Measurements from ENCODE around the gene RAB3D.
"Not testable (repeated sequence)": the region's sequence is repeated elsewhere in the genome, so short reads cannot be mapped to it uniquely, and the experiment has no call there.

Gene RAB3D

DNA sequence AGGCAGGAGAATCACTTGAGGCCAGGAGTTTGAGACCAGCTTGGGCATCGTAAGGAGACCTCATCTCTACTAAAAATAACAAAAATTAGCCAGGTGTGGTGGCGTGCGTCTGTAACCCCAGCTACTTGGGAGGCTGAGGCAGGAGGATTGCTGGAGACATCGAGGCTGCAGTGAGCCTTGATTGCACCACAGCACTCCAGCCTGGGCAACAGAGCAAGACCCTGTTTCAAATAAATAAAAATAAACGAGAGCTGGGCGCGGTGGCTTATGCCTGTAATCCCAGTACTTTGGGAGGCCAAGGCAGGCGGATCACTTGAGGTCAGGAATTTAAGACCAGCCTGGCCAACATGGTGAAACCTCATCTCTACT is 626 bp upstream of the RAB3D start:
- Histone ChIP-seq H3K4me3 (ENCODE audit: low read length) (peak overlapping the region; percentile 67), H3K4me1 (ENCODE audit: insufficient read depth, low read length) (peaks cover 15% of the 10 kb centered on the region), H3K36me3 (ENCODE audit: insufficient read depth, low read length) (peaks cover 18% of the 10 kb centered on the region)
- H2AFZ ChIP-seq (ENCODE audit: low read depth, low read length); H3K9me3 ChIP-seq (ENCODE audit: low read length); H3K27me3 ChIP-seq (ENCODE audit: insufficient read depth, low read length): not testable (repeated sequence)

- H3K4me3 ChIP-seq (ENCODE audit: low read length) = peak overlapping the region; percentile 67
- peak overlapping the region; percentile 79 for H2AFZ ChIP-seq (ENCODE audit: low read depth, low read length)
- peaks cover 9% of the 10 kb centered on the region for H3K9me3 ChIP-seq (ENCODE audit: low read length)
- H3K27me3 ChIP-seq (ENCODE audit: insufficient read depth, low read length) = no peaks in the 10 kb centered on the region
- H3K36me3 ChIP-seq (ENCODE audit: insufficient read depth, low read length) = peaks cover 23% of the 10 kb centered on the region
- H3K4me1 ChIP-seq (ENCODE audit: insufficient read depth, low read length) = peaks cover 14% of the 10 kb centered on the region
Observed at GRCh38 chr19:11338569-11339253, 746 bp downstream of the RAB3D start.

- Histone ChIP-seq H2AFZ (ENCODE audit: low read depth, low read length) (no peak overlapping the region), H3K4me3 (ENCODE audit: low read length) (no peak overlapping the region), H3K36me3 (ENCODE audit: insufficient read depth, low read length) (peaks cover 26% of the 10 kb centered on the region), H3K27me3 (ENCODE audit: insufficient read depth, low read length) (no peaks in the 10 kb centered on the region), H3K4me1 (ENCODE audit: insufficient read depth, low read length) (peaks cover 14% of the 10 kb centered on the region), H3K9me3 (ENCODE audit: low read length) (peaks cover 9% of the 10 kb centered on the region)
Observed at GRCh38 chr19:11338121-11338520, 1.3 kb downstream of the RAB3D start.

DNA sequence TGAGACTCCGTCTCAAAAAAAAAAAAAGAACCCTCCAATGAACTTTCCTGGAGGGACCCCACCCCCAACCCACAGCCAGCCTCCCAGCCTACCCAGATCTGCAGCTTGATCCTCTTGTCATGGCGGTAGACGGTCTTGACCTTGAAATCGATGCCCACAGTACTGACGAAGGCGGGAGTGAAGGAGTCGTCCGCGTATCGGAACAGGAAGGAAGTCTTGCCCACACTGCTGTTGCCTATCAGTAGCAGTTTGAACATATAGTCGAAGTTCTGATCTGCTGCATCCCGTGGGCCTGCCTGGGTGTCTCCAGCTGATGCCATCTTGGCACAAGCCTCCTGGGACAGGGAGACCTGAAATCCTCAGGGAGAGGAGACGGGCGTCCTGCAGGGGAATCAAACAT is 2.4 kb downstream of the RAB3D start:
- Histone ChIP-seq H3K27me3 (ENCODE audit: insufficient read depth, low read length) (no peaks in the 10 kb centered on the region), H3K36me3 (ENCODE audit: insufficient read depth, low read length) (peaks cover 29% of the 10 kb centered on the region), H3K4me3 (ENCODE audit: low read length) (no peak overlapping the region), H3K9me3 (ENCODE audit: low read length) (peaks cover 9% of the 10 kb centered on the region), H3K4me1 (ENCODE audit: insufficient read depth, low read length) (peaks cover 14% of the 10 kb centered on the region), H2AFZ (ENCODE audit: low read depth, low read length) (no peak overlapping the region)

DNA sequence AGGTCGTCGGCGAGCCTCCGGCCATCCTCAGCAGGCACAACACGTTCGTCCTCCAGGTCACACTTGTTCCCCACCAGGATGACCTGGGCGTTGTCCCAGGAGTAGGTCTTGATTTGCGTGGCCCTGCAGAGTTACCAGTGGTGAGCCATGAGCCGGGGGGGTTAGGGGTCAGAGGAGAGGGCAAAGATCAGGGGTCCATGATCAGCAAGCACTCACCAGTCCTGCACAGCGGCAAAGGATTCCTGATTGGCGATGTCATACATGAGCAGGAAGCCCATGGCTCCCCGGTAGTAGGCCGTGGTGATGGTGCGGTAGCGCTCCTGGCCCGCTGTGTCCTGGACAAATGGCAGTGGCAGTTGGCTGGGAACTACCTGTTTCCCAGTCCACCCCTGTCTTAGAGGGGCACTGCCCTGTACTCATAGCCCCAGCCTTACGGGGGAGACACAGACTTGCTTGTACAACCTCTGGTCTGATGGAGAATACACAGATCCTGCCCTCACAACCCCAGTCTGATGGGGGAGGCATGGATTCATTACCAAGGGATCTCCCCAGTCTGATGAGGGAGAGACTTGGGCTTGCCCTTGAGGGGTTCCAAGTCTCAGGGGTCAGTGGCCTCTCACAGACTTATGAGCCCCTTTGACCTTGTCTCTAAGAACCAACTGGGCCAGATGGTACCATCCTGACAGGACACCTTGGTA is 3.9 kb downstream of the RAB3D start:
- H3K36me3 ChIP-seq (ENCODE audit: insufficient read depth, low read length) = peaks cover 25% of the 10 kb centered on the region
- no peaks in the 10 kb centered on the region for H3K27me3 ChIP-seq (ENCODE audit: insufficient read depth, low read length)
- peaks cover 14% of the 10 kb centered on the region for H3K4me1 ChIP-seq (ENCODE audit: insufficient read depth, low read length)

GRCh38 chr19:11333838-11334237 is 5.6 kb downstream of the RAB3D start:
- H3K4me3 ChIP-seq (ENCODE audit: low read length); H3K27me3 ChIP-seq (ENCODE audit: insufficient read depth, low read length); H3K9me3 ChIP-seq (ENCODE audit: low read length); H3K4me1 ChIP-seq (ENCODE audit: insufficient read depth, low read length); H2AFZ ChIP-seq (ENCODE audit: low read depth, low read length): not testable (repeated sequence)
- H3K36me3 ChIP-seq (ENCODE audit: insufficient read depth, low read length) = peaks cover 25% of the 10 kb centered on the region

More for the DNA sequence above, 3.9 kb downstream of the RAB3D start:
- Histone ChIP-seq H3K9me3 (ENCODE audit: low read length) (peaks cover 9% of the 10 kb centered on the region), H3K4me3 (ENCODE audit: low read length) (no peak overlapping the region), H2AFZ (ENCODE audit: low read depth, low read length) (no peak overlapping the region)

DNA sequence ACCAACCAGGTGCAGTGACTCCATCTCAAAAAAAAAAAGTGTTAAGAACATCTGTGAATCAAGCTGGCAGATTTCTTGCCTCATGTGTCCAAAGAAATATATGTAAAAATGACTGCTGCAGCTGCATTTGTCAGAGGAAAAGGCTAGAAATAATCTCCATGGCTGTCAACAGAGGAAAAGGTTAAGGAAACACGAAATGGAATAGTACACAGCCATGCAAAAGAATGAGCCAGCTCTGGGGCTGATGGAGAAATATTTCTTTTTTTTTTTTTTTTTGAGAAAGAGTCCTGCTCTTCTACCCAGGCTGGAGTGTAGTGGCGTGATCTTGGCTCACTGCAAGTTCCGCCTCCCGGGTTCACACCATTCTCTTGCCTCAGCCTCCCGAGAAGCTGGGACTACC is 6.6 kb downstream of the RAB3D start:
- H3K9me3 ChIP-seq (ENCODE audit: low read length) = peaks cover 9% of the 10 kb centered on the region
- H3K4me3 ChIP-seq (ENCODE audit: low read length) = no peak overlapping the region
- H3K36me3 ChIP-seq (ENCODE audit: insufficient read depth, low read length) = peaks cover 25% of the 10 kb centered on the region
- H3K27me3 ChIP-seq (ENCODE audit: insufficient read depth, low read length) = no peaks in the 10 kb centered on the region
- H3K4me1 ChIP-seq (ENCODE audit: insufficient read depth, low read length) = no peaks in the 10 kb centered on the region
- H2AFZ ChIP-seq (ENCODE audit: low read depth, low read length) = no peak overlapping the region

DNA sequence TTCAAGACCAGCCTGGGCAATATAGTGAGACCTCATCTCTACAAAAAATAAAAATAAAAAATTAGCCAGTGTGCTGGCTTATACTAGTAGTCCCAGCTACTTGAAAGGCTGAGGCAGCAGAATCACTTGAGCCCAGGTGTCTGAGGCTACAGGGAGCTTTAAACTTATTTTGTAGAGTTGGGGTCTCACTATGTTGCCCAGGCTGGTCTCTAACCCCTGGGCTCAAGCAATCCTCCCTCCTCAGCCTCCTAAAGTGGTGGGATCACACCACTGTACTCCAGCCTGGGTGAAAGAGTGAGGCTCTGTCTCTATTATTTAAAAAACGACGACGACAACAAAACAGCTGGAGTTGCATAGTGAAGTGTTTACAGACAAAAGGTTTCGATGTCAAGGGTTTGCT is 8.0 kb downstream of the RAB3D start:
- Histone ChIP-seq H2AFZ (ENCODE audit: low read depth, low read length) (no peak overlapping the region), H3K36me3 (ENCODE audit: insufficient read depth, low read length) (peaks cover 25% of the 10 kb centered on the region), H3K9me3 (ENCODE audit: low read length) (peaks cover 9% of the 10 kb centered on the region), H3K27me3 (ENCODE audit: insufficient read depth, low read length) (no peaks in the 10 kb centered on the region), H3K4me1 (ENCODE audit: insufficient read depth, low read length) (no peaks in the 10 kb centered on the region), H3K4me3 (ENCODE audit: low read length) (no peak overlapping the region)

DNA sequence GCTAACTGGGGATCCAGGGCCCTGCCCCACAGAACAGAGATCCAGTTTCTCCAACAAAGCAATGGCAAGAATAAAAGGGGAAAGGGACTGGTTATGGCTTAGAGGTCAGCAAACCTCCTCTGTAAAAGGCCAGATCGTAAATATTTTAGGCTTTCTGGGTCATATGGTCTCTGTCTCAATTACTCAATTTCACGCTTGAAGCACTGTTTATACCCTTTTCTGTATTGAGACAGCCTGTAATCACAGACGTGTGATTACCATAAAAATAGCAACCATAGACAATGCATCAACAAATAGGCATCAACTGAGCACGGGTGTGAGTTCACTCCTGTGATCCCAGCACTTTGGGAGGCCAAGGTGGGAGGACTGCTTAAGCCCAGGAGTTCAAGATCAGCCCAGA is 9.3 kb downstream of the RAB3D start:
- peaks cover 11% of the 10 kb centered on the region for H3K36me3 ChIP-seq (ENCODE audit: insufficient read depth, low read length)

DNA sequence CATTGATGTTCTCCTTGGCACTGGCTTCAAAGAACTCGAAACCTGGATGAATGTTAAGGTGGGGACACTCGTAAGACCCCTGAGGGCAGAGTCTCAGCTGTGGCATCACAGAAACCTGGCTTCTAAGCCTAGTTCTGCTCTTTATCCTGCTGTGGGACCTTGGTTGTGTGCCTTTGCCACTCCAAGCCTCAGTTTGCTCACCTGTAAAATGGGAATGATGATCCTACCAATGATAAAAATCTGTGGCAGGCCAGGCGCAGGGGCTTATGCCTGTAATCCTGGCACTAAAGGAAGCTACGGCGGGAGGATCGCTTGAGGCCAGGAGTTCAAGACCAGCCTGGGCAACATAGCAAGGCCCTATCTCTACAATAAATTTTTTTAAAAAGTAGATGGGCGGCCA is 13.9 kb downstream of the RAB3D start:
- peaks cover 3% of the 10 kb centered on the region for H3K36me3 ChIP-seq (ENCODE audit: insufficient read depth, low read length)

More for the DNA sequence above, 9.3 kb downstream of the RAB3D start:
- H3K4me3 ChIP-seq (ENCODE audit: low read length) = no peak overlapping the region
- H3K27me3 ChIP-seq (ENCODE audit: insufficient read depth, low read length) = no peaks in the 10 kb centered on the region
- no peaks in the 10 kb centered on the region for H3K4me1 ChIP-seq (ENCODE audit: insufficient read depth, low read length)
- H2AFZ ChIP-seq (ENCODE audit: low read depth, low read length) = no peak overlapping the region
- H3K9me3 ChIP-seq (ENCODE audit: low read length) = peaks cover 2% of the 10 kb centered on the region

DNA sequence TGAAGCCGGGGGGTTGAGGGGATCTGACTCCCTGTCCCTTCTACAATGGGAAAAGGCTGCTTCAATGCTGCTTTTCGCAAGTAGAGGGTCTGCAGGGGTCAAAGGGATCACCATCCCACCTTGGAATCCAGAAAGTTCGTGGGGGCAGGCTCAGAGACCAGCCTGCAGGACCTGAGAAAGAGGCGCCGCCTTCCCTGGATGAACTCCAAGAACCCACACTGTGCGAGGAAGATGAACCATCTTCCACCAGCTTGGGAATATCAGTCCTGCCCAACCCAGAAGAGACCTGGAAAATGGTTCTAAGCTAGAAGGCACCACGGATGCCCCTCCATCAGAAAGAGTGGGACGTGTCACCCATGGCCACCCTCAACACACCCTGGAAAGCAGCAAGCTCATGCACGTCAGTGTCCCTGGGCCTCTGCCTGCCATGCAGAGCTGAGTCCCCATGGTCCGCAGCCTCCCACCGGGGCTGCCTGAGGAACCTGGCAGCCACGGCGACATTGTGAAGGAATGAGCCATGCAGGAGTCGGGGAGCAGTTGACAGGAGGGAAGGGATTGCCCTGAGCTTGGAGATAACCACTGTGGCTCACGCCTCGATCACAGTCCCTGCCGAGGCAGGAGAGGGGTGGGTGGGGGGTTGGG is 14.6 kb downstream of the RAB3D start:
- Histone ChIP-seq H2AFZ (ENCODE audit: low read depth, low read length) (no peak overlapping the region), H3K9me3 (ENCODE audit: low read length) (no peaks in the 10 kb centered on the region), H3K4me1 (ENCODE audit: insufficient read depth, low read length) (peaks cover 8% of the 10 kb centered on the region), H3K27me3 (ENCODE audit: insufficient read depth, low read length) (no peaks in the 10 kb centered on the region), H3K4me3 (ENCODE audit: low read length) (no peak overlapping the region), H3K36me3 (ENCODE audit: insufficient read depth, low read length) (peaks cover 3% of the 10 kb centered on the region)

More for the DNA sequence above, 13.9 kb downstream of the RAB3D start:
- no peaks in the 10 kb centered on the region for H3K9me3 ChIP-seq (ENCODE audit: low read length)
- H3K4me3 ChIP-seq (ENCODE audit: low read length) = no peak overlapping the region
- H3K4me1 ChIP-seq (ENCODE audit: insufficient read depth, low read length) = peaks cover 8% of the 10 kb centered on the region
- H3K27me3 ChIP-seq (ENCODE audit: insufficient read depth, low read length) = no peaks in the 10 kb centered on the region
- no peak overlapping the region for H2AFZ ChIP-seq (ENCODE audit: low read depth, low read length)

DNA sequence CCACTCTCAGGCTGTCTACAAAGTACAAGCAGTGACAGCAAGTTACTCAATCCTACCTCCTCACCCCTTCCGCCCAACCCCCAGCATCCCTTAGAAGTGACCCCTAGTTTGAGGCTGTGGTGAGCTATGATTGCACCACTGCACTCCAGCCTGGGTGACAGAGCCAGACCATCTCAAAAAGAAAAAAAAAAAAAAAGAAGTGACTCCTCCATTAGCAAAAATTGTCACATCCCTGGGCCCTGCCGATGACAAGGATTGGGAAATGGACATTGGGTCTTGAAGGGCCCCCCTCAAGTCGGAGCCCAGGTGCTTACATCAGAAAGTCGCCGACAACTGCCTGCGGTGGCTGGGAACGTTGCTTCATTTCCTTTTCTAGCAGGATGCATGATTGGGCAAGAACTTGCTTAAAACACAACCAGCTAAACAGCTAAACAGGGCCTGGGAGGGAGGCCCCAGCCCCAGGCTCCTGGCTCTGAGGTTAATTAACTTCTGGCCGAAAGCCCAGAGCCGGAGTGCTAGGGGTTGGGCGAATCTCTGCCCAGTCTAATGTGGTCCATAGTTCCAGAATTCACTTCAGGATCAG is 15.3 kb downstream of the RAB3D start:
- no peak overlapping the region for H3K4me3 ChIP-seq (ENCODE audit: low read length)

DNA sequence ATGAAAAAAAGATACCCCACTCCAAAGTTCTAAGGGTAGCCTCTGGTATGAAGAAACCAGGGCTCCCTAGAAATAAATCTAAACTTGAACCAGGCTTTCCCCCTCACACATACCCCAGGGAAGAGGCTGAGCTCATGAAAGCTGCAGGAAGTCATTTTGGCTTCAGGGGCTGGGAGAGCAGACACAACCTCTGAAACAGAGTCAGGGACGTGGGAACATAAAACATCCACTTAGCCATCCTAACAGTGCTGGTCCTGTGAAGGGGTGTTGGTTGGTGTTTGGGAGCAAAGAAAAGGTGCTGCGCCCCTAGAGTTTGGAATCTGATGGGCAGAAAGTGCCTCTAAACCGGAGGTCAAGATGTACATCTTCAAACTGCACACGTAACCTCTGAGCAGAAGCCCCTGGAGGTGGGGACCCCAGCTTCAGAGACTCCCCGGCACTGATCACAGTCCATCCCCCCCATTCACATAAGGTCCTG is 15.8 kb downstream of the RAB3D start:
- no peaks in the 10 kb centered on the region for H3K27me3 ChIP-seq (ENCODE audit: insufficient read depth, low read length)
- H3K4me1 ChIP-seq (ENCODE audit: insufficient read depth, low read length) = peaks cover 8% of the 10 kb centered on the region
- H2AFZ ChIP-seq (ENCODE audit: low read depth, low read length) = no peak overlapping the region
- peaks cover 3% of the 10 kb centered on the region for H3K36me3 ChIP-seq (ENCODE audit: insufficient read depth, low read length)
- no peak overlapping the region for H3K4me3 ChIP-seq (ENCODE audit: low read length)
- no peaks in the 10 kb centered on the region for H3K9me3 ChIP-seq (ENCODE audit: low read length)

More for the DNA sequence above, 15.3 kb downstream of the RAB3D start:
- H2AFZ ChIP-seq (ENCODE audit: low read depth, low read length) = no peak overlapping the region
- no peaks in the 10 kb centered on the region for H3K27me3 ChIP-seq (ENCODE audit: insufficient read depth, low read length)
- peaks cover 3% of the 10 kb centered on the region for H3K36me3 ChIP-seq (ENCODE audit: insufficient read depth, low read length)
- H3K9me3 ChIP-seq (ENCODE audit: low read length) = no peaks in the 10 kb centered on the region
- H3K4me1 ChIP-seq (ENCODE audit: insufficient read depth, low read length) = peaks cover 8% of the 10 kb centered on the region
